NCI-H2227 (cell line): Measurements from ENCODE around the gene SYMPK.
A peak's percentile ranks its signal among the peaks of the same experiment; 100 is the strongest.

ENCODE experiments used
- DNase-seq: peaks from one replicate; lab custom pipeline; 2025; ENCODE audit not compliant: unreplicated experiment; lab: John Stamatoyannopoulos, UW

Gene SYMPK

DNA sequence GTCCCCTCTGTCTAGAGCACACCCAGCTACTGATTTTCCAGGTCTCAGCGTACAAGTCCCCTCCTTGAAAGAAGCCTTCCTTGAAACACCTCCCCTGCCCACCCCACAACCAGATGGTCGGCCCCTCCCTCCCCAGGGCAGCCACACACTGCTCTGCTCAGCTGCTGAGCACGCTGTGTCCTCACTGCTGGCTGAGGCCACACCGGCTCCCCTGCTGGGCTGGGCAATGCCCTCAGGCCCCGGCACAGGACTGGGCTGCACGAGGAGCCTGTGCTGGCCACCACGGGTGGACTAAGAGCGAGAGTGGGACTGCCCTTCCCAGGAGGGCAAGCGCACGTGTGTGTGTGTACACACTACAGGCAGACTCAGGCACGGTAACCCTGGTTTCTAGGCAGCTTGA, 36.0 kb downstream of the SYMPK start:
- no peak for DNase-seq

DNA sequence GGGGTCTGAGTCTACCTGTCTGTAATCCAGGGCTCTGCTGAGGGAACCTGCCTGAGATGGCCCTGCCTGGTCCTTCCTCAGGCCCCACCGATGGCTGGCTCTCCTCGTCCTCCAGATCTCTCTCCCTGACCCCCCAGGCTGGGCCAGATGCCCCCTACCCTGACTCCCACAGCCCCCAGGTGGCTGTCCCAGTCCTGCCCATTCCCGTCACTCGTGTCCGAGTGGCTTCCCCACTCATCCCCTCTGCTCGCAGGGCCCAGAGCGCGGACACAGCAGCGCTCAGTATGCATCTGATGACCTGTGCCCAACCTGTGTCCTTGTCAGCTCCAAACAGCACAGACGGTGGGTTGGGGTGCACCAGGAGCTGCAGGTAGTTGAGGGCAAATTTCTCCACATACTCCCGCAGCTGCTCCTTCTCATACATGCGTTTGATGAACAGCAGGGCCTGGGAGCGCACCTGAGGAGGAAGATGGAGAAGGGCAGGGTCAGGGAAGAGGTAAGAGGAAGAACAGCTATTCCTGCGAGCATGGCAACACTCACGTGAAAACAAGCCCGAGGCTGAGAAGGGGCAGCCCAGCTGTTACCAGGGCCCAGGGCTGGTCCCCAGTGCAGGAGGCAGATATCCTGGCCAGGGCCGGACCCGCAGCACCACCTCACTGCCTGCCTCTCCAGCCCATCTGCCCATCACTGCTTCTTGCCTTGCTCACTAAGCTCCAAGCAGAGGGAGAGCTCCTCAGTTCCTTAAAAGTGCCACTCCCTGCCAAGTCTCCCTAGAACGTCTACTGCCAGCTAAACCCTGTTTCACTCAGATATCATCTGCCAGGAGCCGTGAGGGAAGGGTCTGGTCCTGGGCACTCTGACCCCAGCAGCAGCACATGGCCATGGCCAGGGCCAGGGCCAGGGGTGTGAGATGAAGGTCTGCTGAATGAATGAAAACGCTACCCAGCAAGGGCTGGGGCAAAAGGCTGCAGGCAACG, 36.7 kb downstream of the SYMPK start:
- DNase-seq: no peak

DNA sequence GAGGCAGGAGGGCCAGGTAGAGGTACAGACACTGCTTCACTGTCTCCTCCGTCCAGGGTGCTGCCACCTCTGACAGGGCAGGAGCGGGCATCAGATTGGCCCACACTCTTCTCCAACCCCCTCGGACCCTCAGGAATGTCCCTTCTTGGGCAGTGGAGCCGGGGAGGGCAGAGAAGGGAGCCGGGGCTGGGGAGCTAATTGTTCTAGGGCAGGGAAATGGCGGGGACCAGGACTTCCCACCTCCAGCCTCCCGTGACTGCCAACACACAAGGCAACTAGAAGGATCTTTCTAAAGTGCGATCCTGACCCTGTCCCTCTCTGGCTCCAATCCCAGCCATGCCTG, 37.7 kb downstream of the SYMPK start:
- DNase-seq: no peak

DNA sequence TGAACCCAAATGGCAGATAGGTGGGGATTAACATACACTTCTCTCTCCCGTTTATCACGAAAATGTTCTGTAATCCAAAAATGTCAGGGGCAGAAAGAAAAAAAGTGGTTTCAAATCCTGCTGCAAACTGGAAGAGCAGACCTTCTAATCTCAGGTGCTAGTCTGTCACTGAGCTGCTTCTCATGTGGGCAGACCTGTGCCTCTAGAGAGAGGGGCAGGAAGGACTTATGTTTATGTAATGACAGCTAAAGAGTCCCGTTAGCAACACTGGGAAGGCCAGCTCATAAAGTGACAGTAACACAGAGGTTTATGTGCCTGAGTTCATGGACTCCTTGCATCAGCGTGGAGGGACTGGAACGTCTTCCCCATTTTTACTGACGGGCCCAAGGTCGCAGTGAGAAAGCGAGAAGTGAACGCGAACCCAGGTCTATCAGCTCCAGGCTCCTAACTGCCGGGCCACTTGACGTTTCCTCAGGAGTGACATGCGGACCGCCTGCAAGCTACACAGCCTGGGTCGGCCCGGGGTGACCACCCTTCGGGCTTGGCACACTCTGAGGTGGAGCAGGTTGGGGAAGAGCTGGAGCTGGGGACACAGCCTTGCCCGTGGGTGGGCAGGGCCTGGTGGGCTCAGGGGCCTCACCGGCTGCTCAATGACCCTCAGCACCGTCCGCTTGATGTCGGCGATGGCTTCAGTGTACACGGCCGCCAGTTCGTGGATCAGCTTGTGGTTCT, 38.2 kb downstream of the SYMPK start:
- DNase-seq: no peak

DNA sequence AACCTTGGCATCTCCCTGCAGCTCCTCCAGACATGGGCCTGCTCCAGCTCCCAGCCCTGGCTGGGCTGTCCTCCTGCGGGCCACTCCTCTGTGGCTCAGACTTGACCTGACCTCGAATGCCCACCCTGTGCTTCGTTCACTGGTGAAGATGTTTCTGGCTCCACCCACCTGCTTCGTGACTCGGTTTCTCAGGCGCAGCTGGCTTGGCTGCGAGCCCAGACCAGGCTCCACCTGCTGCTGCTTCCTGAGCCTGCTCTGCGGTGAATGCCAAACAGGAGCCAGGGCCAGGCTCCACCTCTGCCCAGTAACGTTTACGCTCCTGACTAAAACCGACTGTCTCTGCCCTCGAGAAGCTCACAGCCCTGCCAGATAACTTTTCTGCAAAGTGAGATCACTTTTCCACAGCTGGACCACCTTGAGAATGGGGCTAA, 38.9 kb downstream of the SYMPK start:
- no peak for DNase-seq

DNA sequence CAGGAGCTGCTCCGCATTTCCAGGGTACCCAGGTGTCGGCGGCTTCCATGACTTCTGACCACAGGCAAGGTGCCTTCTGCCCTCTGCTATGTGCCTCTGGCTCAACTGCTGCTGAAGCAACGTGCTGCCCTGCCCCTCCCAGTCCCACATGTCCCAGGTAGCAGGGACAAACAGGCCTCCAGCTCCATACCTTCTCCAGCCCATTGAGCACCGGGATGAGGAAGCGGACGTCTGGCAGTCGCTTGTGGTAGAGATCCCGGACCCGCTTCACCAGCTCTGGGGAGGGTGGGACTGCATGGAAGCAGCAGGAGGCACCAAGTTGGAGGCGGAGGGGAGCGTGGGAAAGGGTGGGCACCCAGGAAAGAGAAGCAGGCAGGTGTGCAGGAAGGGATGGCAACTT, 39.8 kb downstream of the SYMPK start:
- no peak for DNase-seq

DNA sequence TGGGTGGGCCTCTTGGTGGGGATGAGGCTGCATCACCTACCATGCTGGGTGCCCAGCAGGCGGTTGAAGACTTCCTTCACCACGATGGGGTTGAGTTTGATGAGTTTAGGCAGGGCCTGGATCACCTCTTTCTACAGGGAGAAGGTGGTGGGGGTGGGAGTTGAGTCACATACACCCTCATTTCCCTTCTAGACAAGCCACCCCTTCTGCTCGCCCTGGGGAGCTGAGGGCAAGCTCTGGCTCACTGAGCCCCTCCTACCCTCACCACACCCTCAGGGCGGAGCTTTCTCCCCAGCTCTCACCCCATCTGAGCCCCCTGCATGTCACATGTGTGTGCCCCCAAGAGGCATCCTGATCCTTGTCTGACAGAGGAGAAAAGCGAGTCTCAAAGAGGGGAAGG, 40.2 kb downstream of the SYMPK start:
- no peak for DNase-seq

DNA sequence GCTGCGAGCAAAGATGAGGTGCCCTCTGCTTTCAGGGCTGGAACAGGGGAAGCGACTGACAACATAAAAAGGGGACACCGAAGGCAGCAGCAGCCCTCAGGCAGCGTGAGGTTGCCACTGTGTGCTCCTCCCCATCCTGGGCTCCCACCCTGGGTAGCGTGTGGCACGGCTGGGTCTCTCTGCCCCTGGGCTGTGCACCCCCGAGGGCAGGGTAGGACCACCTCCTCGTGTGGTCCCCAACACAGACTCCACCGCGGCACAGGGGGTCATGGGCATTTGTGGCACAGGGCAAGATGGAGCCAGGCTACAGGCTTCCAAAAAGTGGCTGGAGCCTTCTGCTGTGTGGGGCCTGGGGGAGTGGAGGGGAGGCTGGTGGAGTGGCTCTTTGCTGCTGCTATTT, 41.4 kb downstream of the SYMPK start:
- no peak for DNase-seq

DNA sequence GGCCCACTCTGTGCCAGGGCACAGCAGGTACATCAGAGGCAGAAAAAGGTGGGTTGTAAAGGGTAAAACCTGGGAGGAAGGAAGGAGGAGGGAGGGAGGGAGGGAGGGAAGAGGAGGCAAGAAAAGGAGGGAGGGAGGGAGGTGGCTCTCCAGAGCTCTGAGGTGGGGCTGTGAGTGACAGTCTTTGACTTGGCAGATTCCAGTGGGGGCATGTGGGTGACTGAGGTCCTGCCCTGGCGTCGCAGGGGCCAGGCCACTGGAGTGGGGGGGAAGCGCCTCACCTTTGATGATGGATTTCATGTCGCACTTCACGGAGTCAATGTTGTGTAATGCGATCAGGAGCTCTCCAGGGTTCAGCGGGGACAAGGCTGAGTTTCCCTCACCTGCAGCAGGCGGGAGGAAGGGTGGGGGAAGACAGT, 41.8 kb downstream of the SYMPK start:
- no peak for DNase-seq

DNA sequence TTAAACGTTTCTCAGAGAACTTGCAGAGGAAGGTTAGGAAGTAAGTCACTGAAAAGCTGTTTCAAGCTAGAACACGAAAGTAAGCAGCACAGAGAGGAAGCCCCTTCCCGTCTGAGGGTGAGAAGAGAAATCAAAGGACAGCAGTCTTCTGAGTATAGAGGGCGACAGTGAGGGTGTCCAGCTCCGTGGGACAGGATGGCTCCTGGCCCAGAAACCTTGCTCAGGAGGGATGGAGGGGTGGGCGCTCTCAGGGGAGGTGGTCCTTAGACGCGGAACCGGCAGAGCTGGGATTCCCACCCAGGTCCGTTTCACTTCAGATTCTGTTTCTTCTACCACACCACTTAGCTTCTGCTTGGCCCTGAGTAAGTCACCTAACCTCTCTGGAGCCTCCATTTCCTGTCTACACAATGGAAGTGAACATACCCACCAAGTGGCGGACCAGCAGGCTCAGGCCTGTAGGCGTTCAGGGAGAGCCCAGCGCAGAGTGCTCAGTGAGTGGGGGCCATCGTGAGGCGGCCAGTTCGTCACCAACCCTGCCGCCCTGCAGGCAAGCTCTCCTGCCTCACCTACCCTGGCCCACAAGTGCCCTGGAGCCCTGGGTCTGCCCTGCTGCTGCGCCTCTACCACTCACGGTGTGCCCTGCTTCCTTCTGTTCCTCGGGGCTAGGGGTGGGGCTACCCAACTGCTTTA, 42.4 kb downstream of the SYMPK start:
- no peak for DNase-seq

DNA sequence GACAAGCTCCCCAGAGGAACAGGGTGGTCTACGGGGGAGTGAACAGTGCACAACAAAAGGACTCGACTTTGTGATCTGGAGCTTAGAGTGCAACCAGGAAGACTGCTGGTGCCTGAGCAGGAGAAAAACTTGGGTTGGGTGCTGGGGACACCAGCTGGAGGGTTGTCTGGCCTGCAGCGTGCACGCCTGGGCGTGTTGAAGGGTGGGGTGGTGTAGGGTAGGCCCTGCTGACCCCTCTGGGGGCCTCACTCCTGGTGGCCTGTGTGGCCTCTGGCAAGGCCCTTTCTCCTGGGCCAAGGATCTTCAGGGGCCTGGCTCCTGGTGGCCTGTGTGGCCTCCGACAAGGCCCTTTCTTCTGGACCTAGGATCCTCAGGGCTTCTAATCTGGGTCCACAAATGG, 43.2 kb downstream of the SYMPK start:
- DNase-seq: no peak

DNA sequence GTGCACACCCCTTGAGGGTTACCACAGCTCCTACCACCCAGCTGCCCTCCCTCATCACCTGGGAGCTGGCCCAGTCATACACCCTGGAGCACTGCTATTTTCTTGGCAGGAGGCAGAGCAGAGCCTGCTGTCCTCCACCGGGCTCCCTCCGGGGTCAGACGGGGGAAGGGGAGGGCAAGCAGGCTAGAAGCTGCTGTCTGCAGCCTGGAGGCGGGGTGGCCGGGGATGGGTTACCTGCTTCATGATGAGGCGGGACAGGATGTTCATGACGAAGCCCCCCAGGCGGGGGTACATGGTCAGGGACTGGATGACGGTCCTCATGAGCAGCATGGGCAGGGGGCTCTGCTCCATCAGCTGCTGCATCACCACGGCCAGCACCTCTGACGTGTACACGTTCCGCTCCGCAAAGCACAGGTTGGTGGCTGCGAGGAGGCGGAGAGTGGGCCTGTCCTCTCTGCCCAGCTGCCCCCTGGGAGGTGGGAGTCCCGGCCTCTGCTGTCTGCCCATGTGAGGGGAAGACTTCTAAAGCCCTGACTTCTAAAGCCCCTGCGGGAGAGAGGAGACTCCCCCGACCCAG, 45.1 kb downstream of the SYMPK start:
- no peak for DNase-seq

DNA sequence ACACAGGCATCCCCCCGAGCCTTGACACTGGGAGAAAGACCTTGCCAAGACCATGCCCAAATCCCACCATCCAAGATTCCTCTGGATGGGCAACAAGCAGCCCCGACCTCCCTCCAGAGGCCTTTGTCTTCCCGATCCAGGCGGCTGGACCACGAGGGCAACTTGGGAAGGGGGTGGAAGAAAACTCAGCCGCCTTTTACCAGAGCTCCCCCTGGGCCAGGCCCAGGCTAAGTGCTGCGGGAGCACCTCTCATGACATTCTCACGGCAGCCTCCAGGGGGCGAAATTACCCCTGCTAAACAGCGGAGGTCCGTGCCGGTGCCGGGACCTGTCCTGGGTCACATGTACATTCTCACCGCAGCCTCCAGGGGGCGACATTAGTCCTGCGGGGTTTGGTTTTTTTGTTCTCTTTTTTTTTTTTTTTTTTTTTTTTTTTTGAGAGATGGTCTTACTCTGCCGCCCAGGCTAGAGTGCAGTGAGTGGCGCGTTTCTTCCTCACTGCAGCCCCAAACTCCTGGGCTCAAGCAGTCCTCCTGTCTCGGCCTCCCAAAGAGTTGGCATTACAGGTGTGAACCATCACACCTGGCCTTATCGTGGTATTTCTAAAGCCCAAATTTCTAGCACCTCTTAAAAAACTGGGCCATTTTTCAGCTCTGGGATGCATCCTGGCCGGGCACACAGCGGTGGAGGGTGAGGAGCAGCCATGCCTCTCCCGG, 45.8 kb downstream of the SYMPK start:
- DNase-seq: peak; percentile 89

DNA sequence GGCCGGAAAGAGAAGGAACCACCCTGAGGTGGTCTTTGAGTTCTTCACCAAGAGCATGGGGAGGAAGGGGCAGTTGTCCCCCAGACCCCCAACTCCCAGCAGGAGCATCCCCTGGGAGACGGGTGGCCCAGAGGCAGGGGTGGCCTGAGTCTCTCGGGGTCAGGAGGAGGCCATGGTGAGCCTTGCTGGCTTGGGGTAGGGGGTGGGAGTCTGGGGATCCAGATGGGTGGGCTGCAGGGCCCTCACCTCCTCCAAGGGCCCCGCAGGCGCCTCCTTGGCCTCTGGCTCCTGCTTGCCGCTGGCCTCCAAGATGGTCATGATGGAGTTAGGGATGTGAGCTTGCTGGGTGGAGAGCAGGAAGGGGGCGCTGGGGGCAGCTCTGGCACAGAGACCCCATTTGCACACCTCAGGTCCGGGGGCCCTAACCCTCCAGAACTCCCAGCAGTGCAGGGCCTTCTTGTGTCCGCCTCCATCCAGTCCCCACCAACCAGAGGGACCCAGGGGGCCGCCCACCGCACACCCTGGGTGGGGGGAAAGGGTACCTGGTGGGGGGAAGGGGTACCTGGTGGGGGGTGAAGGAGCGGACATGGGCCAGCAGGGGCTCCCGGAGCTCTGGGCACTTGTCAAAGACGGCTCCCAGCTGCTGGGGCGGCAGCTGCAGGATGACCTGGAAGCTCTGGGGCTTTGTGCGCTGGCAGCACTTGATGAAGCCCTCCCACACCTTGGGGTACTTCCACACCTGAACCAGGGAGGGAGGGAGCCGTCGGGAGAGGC, 46.5 kb downstream of the SYMPK start:
- DNase-seq: no peak

DNA sequence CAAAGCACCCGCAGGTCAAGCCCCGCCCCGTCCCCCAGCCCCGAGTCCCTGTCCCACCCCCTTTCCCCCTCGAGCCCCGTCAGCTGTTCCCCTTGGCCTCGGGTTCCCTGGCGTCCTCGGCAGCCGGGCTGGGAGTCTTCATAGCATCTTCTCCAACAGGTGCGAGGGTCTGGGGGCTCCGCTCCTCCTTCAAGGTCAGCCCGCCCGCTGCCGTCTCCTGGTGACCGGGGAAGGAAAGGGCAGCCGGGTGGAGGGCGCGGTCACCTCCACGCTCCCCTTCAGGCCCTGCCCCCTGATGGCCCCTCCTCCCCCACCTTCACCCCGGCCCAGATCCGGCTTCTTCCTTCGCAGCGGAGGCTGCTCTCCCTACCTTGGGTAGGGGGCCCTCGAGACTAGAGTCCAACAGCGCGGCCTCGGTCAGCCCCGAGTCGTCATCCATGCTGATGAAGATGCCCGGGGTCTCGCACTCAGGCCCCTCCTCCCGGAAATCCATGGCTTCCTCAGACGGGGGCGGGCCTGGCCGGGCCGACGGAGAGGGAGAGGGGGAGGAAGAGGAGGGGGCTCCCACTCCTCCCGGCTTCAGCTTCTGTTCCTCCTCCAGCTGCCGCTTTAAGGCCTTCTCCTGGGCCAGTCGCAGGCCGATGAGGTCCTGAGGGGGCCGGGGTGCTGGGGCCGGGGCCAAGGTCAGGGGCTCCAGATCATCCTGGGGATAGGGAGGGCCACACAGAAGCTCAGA, 47.3 kb downstream of the SYMPK start:
- DNase-seq: no peak

DNA sequence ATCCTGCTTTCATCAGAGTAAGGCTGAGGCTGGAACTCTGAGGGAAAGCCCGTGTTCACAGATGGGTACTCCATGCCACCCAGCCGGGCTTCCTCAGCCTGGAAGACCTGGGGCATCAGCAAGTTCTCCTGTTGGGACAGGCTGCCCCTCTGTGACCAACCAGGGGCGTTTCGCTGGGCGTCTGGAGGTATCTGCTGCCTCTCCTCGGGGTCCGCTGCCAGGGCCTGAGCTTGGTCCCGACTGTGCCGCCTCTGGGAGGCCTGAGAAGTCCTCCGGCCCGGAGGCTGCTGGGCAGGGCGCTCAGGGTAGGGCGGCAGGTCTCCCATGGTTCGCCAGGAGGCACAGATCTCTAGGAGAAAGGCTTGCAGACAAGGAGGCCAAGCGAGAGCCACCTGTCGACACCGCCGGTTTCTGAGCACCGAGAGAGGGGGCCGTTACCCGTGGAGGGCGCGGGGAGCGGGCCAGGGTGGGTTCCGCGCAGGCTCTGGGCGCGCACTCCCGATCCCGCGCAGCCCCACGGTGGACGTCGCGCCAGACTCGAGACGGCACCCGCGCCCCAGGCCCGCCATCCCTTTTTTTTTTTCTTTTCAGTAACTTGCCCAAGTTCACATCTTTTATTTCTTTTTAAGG, 48.0 kb downstream of the SYMPK start, which contains the start of gene RSPH6A:
RSPH6A (minus strand) TSS at position 458 of the 630 bp plus-strand sequence; CDS start at position 326, 132 bp downstream.
- no peak for DNase-seq

DNA sequence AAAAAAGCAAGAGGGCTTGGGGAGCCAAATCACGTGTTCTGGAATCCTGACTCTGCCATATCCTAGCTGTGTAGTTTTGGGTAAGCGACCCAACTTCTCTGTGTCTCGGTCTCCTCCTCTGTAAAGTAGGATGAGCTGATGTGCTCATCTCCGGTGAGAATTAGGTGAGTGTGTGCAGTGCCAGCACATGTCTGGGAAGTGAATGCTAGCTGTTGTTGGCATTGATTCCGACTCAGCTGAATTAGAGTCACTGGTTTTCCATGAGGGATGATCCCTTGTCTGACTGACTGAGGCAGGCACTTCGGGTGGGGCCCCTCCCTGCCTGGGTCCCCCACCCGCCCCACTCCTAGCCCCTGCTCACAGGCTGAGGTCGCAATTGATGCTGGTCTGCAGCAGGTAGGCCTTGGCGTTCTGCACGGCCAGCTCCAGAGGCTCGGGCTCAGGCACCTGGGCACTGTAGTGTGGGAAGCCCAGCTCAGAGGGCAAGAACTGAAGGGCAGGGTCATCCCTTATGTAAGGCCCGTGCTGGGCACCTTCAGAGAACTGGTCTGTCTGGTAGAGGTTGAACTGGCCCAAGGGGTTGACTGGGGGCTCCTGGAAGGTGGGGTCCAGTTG, 48.7 kb downstream of the SYMPK start:
- no peak for DNase-seq

DNA sequence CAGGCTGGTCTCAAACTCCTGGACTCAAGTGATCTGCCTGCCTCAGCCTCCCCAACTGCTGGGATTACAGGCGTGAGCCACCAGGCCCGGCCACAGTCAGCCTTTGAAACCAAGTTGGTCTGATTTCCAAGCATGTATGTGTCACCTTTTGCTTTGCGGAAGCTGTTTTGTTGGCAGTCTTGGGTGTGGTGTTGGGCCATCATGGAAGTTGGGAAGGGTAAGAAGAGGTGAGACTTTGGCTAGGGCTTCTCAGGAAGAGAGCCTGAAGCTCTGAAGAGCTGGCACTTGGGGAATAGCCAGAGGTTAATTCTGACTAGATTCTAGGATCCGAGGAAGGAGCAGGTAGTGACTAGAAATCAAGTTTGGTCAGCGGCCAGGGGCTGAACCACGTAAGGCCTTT, 50.6 kb downstream of the SYMPK start:
- no peak for DNase-seq
